NCI-H2227 (cell line): Measurements from ENCODE around the gene EPC2.
A peak's percentile ranks its signal among the peaks of the same experiment; 100 is the strongest.
"Not testable (repeated sequence)": the region's sequence is repeated elsewhere in the genome, so short reads cannot be mapped to it uniquely, and the experiment has no call there.

Experiments used
- DNase-seq: peaks from one replicate; lab custom pipeline; 2025; ENCODE audit not compliant: unreplicated experiment; lab: John Stamatoyannopoulos, UW

The EPC2 gene

DNA sequence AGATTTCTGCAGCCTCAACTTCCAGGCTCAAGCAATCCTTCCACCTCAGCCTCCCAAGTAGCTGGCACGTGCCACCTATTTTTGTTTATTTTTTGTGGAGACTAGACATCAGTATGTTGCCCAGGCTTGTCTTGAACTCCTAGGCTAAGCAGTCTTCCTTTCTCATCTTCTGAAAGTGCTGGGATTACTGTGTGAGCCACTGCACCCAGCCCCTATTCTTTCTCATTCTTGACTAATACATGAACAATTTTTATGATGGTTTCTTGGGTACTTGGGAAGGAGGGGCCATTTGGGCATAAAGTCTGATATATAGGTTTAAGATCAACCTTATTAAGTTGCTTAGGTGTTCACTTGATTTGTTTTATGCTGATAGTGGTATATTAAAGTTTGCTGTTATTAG lies 26.2 kb downstream of the EPC2 start:
- DNase-seq, result no peak

DNA sequence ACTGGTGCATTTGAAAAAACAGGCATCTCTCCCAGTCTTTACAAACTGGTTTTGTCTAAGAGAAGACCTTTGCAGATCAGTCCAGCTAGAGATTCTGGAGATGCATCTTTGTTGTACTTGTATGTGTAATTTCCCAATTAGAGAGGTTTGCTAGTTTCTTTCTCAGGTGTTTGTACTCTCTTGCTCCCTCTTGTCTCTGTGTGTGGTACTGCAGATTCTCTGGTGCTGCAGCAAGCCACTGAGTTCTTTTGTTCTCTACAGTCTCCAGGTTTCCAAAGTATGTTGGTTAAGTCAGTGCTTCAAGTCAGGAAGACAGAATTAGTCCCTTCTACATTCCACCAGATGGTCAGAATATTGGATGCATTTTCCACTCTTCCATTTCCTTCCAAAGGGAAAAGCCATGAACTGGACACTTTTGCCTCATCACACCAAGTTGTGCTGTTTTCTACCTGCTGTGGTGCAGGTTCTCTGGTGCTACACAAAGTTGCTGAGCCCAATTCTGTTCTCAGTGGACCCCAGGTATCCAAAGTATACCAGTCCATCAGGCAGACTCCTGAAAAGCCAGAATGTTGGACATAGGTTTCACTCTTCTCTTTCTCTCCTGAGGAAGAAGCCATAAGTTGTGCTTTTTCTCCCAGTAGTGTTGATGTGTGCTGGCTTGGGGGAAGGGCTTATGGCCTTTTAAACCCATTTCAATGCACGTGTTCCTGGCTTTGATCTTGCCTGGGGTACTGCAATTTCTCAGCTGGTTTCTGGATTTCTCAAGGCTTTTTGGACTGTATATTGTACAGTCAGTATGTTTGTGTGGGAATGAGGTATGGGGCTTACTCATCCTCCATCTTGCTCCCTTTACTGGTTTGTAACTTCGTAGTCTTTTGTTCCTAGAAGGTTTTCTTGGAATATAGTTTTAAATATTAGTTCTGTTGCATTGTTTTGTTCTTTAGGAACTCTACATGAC lies 29.8 kb downstream of the EPC2 start:
- DNase-seq, result peak; percentile 26

DNA sequence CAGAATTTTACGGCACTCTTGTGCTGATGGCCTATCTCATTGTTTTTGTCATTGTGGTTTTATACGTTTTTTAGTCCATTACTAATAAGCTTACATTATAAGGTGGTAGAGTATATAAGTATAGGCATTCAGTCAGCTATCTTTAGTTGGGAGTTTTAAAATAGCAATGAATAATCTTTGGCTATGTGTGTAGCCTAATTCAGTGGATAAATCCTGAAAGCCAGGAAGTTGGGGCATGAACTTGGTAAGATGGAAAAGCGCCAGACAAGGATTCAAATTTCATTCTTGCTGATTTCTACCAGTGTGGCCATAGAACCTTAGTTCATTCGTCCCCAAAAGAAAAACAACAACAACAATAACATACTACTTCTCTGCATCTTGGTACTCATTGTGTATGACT lies 31.2 kb downstream of the EPC2 start:
- DNase-seq, result no peak

DNA sequence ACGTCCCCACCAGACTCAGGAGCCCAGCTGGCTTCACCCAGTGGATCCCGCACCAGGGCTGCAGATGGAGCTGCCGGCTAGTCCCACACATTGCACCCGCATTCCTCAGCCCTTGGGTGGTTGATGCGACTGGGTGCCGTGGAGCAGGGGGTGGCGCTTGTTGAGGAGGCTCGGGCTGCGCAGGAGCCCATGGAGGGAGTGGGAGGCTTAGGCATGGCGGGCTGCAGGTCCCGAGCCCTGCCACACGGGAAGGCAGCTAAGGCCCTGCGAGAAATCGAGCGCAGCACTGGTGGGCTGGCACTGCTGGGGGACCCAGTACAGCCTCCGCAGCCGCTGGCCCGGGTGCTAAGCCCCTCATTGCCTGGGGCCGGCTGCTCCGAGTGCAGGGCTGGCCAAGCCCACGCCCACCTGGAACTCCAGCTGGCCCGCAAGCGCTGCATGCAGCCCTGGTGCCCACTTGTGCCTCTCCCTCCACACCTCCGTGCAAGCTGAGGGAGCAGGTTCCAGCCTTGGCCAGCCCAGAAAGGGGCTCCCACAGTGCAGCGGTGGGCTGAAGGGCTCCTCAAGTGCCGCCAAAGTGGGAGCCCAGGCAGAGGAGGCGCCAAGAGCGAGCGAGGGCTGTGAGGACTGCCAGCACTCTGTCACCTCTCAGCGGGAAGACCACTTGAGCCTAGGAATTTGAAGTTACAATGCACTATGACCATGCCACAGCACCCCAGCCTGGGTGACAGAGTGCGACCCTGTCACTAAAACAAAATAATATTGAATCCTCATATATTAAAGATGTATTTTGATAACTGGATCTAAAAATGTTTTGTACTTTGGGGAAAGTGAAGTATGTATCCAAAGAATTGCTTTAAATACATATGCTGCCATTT lies 34.0 kb downstream of the EPC2 start:
- DNase-seq, result not testable (repeated sequence)

DNA sequence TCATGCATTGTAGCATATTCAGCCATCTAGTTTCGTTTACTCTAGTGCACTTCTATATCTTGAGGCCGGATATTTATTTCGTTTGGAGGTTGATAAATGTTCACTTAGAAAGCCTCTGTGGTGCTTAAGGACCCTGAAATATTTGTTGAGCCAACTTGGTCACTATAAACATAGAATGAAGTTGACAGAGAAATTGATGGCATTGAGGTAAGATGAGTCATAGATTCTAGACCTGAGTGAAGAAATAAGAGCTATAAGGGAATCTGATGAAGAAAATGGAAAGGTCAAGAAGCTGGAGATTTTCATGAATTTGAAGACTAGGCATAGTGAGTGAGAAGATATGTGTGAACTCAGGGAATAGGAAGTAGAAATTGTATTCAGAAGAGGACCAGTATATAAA lies 35.9 kb downstream of the EPC2 start:
- no peak for DNase-seq

DNA sequence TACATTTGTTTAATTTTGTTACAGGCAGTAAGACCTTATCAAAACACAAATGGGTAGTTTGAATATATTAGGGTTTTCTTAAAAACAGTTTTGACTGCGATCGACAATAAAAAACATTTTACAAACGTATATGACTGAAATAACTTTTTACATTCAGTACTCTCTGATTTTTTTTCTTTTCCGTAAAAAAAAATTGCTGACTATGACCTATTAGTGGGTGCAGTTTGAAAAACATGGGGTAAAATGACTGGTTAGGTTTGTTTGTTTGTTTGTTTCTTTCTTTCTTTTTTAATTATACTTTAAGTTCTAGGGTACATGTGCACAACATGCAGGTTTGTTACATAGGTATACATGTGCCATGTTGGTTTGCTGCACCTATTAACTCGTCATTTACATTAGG lies 36.9 kb downstream of the EPC2 start:
- no peak for DNase-seq

DNA sequence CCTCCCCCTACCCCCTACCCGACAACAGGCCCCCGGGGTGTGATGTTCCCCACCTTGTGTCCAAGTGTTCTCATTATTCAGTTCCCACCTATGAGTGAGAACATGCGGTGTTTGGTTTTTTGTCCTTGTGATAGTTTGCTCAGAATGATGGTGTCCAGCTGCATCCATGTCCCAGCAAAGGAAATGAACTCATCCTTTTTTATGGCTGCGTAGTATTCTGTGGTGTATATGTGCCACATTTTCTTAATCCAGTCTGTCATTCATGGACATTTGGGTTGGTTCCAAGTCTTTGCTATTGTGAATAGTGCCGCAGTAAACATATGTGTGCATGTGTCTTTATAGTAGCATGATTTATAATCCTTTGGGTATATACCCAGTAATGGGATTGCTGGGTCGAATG lies 37.3 kb downstream of the EPC2 start:
- DNase-seq, result not testable (repeated sequence)

DNA sequence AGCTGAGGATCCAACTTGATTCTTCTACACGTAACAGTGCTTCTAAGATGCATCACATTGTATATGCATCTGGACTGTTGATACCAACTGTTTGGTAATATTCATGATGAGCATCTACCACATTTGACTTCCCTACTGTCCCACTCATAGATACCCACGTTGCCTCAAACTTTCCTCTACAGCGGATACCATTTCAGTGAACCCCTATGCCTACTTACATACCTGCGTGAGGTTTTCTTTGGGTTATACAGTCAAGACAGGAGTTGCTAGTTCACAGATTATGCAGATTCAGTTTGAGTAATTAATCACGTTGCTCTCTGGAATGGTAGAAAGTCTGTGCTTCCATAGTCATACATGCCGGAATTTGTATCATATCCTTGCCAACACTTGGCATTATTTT lies 40.0 kb downstream of the EPC2 start:
- no peak for DNase-seq

DNA sequence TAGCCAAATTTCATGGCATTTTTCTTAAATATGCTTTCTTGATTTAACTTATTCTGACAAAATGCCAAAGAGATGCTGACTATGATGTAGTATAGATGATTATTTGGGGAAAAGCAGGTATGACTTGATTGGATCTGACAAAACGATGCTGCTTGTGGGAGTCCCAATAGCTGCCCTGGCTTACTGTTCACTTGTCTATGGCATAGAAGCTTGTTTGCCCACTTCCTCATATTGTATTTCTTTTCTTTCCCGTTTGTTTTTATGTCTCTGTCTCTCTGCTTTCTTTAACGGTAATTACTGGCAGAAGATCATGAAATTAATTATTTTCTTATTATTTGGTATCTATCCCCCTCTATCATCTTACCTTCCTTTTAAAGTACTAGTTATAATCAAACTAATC lies 43.0 kb downstream of the EPC2 start:
- no peak for DNase-seq

DNA sequence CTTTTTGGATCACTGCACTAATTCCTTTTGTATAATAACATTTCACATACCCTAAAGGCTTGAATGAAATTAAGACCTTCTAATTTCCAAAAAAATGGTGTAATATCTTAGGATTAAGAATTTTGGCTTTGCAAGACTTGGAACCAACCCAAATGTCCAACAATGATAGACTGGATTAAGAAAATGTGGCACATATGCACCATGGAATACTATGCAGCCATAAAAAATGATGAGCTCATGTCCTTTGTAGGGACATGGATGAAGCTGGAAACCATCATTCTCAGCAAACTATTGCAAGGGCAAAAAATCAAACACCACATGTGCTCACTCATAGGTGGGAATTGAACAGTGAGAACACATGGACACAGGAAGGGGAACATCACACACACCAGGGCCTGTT lies 43.5 kb downstream of the EPC2 start:
- not testable (repeated sequence) for DNase-seq

DNA sequence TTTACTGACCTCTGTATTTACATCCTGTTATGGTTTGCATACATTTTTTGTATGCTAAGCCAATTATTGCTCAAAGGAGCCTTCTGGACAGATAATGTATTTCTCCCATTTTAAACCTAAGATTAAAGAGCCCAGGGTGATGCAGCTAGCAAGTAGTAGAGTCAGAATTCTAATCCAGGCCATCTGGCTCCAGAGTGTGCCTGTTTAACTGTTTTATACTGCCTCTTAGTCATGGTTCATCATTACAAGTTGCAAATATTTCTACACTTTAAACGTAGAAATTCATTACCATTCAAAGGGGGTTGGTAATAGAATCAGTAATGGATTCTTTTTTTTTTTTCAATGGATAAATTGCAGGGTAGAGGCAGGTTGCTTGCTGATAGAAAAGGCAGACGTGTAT lies 52.4 kb downstream of the EPC2 start:
- no peak for DNase-seq

DNA sequence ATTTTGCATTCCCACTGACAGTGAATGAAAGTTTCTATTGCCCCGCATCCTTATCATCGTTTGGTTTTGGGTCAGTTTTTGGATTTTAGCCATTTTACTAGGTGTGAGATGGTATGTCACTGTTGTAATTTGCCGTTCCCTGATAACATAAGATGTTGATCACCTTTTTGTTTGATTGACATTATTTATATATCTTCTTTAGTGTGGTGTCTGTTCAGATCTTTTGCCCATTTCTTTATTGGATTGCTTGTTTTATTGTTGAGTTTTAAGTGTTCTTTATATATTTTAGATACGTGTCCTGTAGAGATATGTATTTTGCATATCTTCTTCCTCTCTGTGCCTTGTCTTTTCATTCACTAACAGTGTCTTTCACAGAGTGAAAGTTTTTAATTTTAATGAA lies 55.3 kb downstream of the EPC2 start:
- DNase-seq, result no peak

DNA sequence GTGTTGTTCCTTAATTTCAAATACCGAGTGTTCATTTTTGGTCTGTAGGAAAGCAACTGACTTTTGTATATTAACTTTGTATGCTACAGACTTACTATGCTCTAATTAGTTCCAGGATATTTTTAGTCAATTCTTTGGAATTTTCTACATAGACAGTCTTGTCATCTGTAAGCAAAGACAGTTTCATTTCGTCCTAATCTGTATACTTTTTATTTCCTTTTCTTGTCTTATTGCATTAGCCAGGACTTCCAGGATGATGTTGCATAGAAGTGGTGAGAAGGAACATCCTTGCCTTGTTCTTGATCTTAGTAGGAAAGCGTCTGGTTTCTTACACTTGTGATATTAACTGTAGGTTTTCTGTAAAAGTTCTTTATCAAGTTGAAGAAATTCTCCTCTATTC lies 56.5 kb downstream of the EPC2 start:
- DNase-seq, result no peak

DNA sequence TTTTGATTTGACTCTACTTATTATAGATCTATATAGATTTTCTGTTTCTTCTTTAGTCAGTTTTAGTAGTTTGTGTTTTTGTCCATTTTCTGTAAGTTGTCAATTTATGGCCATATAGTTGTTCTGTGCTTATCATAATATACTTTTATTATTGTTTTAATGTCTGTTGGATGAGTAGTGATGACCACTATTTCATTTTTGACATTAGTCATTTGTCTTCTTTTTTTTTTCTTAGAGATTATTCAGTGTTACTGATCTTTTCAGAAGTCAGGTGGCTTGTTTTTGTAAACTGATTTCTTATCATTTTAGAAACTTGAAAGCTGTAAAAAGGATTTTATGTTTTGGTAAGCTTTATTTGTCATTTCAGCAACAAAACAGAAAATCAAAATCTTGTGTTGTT lies 57.3 kb downstream of the EPC2 start:
- DNase-seq, result no peak

DNA sequence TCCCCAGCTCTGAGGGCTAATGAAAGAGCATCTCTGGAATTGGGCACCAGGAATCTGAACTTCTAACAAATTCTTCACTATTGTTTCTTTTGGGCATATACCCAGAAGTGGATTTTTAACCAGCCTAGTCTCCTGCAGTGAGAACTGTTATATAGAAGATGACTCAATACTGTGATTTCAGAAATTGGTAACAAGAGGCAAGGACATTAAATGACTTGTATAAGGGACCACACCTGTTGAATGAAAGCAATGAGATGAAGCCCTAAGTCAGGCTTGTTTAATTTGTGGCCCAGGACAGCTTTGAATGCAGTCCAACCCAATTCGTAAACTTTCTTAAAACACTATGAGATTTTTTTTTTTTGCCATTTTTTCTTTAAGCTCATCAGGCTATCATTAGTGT lies 57.9 kb downstream of the EPC2 start:
- no peak for DNase-seq

DNA sequence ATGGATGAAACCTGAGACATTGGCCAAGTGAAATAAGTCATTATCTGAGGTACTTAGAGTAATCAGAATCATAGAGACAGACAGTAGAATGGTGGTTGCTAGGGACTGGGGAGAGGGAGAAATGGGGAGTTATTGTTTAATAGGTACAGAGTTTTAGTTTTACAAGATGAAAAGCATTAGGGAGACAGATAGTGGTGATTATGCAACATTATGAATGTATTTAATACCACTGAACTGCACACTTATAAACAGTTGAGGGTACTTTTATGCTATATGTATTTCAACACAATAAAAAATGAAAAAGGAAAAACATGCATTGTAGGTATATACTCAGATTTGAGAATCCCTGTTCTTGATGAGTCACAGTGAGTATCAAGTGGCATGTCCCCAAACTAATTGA lies 59.7 kb downstream of the EPC2 start:
- DNase-seq, result no peak

DNA sequence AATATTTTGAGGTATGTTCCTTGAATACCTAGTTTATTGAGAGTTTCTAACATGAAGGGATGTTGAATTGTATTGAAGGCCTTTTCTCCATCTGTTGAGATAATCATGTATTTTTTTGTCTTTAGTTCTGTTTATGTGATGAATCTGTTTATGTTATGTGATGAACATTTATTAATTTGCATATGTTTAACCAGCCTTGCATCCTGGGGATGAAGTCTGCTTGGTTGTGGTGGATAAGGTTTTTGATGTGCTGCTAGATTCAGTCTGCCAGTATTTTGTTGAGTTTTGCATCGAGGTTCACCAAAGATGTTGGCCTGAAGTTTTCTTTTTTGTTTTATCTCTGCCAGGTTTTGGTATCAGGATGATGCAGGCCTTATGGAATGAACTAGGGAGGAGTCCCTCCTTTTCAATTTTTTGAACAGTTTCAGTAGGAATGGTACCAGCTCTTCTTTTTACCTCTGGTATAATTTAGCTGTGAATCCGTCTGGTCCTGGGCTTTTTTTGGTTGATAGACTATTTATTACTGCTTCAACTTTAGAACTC lies 71.9 kb downstream of the EPC2 start:
- DNase-seq, result no peak

DNA sequence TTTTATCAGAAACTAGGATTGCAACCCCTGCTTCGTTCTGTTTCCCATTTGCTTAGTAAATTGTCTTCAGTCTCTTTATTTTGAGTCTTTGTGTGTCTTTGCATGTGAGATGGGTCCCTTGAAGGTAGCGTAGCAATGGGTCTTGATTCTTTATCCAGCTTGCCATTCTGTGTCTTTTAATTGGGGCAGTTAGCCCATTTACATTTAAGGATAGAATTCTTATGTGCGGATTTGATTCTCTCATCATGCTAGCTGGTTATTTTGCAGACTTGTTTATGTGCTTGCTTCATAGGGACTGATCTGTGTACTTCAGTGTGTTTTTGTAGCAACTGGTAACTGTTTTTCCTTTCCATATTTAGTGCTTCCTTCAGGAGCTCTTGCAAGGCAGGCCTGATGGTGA lies 73.5 kb downstream of the EPC2 start:
- no peak for DNase-seq

DNA sequence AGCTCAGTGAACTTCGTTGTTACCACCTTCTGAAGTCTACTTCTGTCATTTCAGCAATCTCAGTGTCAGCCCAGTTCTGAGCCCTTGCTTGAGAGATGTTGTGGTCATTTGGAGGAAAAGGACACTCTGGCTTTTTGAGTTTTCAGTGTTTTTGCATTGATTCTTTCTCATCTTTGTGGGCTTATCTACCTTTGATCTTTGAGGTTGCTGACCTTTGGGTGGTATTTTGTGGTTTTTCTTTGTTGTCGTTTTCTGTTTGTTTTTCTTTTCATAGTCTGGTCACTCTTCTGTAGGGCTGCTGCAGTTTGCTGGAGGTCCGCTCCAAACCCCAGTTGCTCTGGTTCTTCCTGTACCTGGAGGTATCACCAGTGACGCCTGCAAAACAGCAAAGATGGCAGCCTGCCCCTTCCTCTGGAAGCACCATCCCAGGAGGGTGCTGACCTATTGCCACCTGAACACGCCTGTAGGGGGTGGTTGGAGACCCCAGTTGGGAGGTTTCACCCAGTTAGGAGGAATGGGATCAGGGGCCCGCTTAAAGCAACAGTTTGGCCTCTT lies 74.7 kb downstream of the EPC2 start:
- DNase-seq, result no peak

DNA sequence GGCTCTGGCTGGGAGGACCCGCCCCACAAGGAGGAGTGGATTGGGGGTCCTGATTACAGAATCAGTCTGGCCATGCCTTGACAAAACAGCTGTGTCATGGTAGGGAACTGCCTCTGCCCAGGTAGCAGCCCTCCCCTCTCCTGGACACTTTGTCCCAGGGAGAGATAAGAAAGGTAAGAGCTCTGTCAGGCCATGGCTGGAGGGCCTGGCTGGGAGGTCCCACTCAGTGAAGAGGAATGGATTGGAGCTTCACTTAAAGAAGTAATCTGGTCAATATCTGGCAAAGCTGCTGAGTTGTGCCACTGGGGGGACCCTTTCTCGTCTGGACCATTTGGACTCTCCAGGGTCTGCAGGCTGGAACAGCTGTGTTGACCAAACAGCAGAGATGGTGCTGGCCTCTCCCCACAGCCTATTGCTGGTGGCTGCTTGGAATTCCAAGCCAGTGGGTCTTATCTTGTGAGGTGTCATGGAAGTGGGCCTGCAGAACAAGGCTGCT lies 75.4 kb downstream of the EPC2 start:
- no peak for DNase-seq

DNA sequence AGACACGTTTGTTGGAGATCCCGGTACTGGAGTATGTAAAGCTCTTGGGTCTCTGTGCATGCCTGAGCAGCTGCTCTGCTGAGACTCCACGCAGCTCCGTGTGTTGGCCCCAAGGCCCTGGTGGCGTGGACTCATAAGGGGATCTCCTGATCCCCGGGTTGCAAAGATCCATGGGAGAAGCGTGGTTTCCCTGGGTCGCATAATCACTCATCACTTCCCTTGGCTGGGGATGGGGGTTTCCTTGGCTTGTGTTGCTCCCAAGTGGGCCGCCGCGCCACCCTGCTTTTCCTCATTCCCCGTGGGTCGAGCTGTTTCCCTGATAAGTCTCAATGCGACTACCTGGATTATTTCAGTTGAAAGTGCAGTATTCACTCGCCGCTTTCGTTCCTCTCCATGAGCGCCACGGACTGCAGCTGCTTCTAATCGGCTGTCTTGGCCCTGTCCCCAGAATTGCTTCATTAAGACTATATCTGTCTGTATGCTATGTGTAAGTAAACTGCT lies 76.0 kb downstream of the EPC2 start:
- no peak for DNase-seq
